ENCODE measurements around the gene UBE2H. TPM values are rescaled to one million over a fixed set of nuclear protein-coding genes. Genes with fewer than 3 reads are reported as not detected.

The UBE2H gene
- total and polyA plus RNA-seq, 2 donors from 2014 or later: 40.6 to 107 TPM

DNA sequence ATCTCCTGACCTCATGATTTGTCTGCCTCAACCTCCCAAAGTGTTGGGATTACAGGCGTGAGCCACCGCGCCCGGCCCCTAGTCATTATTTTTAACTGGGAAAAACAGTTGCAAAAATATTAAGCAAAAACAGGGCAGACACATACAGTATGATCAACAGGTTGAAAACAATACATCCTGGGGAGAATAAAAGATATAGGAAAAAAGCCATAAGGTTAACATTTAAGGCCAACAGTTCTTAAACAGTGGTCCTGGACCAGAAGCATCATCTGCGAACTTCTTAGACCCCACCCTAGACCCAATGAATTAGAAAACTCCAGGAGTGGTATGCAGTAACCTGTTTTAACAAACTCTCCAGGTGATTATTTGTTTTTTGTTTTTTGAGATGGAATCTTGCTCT lies 6.5 kb downstream of the UBE2H start:
- peaks cover 7 to 30% (median 15%) of the 10 kb centered on the region in 3 donors for H3K4me1 ChIP-seq (ENCODE audit: control insufficient read depth in 2 of 3, insufficient read depth in 2 of 3, low read depth in 1 of 3, low read length in 3 of 3)
- TF ChIP-seq, protein P1, sequence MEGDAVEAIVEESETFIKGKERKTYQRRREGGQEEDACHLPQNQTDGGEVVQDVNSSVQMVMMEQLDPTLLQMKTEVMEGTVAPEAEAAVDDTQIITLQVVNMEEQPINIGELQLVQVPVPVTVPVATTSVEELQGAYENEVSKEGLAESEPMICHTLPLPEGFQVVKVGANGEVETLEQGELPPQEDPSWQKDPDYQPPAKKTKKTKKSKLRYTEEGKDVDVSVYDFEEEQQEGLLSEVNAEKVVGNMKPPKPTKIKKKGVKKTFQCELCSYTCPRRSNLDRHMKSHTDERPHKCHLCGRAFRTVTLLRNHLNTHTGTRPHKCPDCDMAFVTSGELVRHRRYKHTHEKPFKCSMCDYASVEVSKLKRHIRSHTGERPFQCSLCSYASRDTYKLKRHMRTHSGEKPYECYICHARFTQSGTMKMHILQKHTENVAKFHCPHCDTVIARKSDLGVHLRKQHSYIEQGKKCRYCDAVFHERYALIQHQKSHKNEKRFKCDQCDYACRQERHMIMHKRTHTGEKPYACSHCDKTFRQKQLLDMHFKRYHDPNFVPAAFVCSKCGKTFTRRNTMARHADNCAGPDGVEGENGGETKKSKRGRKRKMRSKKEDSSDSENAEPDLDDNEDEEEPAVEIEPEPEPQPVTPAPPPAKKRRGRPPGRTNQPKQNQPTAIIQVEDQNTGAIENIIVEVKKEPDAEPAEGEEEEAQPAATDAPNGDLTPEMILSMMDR (IDR thresholded peaks at IDR 0.05; ENCODE audit: borderline replicate concordance, extremely low read depth, insufficient read depth): no peak
- no peaks in the 10 kb centered on the region for H3K9me3 ChIP-seq (ENCODE audit: control insufficient read depth in 2 of 3, insufficient read depth in 1 of 3, low read length in 3 of 3)
- peak in 1 of 5 donors; percentile 12 for DNase-seq
- H3K9ac ChIP-seq (ENCODE audit: low read length in 3 of 3): no peak overlapping the region
- H3K4me3 ChIP-seq (ENCODE audit: low read length in 3 of 3): no peak overlapping the region
- H3K27ac ChIP-seq (ENCODE audit: low read depth in 2 of 2, low read length in 2 of 2): no peak overlapping the region
- H3K36me3 ChIP-seq (ENCODE audit: control insufficient read depth in 2 of 3, insufficient read depth in 3 of 3, low read length in 3 of 3): no peaks in the 10 kb centered on the region
- intact Hi-C loops (cut with DNase I): no loop called here
- FAIRE-seq: no peak
- no peaks in the 10 kb centered on the region for H3K27me3 ChIP-seq (ENCODE audit: control insufficient read depth, insufficient read depth, low read length)

DNA sequence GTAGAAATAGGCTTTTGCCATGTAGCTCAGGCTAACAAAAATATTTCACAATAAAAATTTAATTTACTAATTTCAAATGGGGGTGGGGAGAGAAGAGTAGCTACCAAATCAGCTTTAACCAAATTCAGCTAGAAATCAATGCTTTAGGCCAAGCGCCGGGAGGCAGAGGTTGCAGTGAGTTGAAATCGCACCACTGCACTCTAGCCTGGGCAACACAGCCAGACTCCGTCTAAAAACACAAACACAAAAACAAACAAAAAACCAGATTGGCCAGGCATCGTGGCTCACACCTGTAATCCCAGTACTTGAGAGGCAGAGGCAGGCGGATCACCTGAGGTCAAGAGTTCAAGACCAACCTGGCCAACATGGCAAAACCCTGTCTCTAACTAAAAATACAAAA lies 9.4 kb downstream of the UBE2H start:
- intact Hi-C loops (cut with DNase I): no loop called here
- Histone ChIP-seq H3K9me3 (ENCODE audit: control insufficient read depth in 2 of 3, insufficient read depth in 1 of 3, low read length in 3 of 3) (no peaks in the 10 kb centered on the region), H3K36me3 (ENCODE audit: control insufficient read depth in 2 of 3, insufficient read depth in 3 of 3, low read length in 3 of 3) (peaks cover 0 to 2% (median 0%) of the 10 kb centered on the region in 3 donors), H3K27ac (ENCODE audit: low read depth in 2 of 2, low read length in 2 of 2) (no peak overlapping the region), H3K27me3 (ENCODE audit: control insufficient read depth, insufficient read depth, low read length) (no peaks in the 10 kb centered on the region), H3K4me3 (ENCODE audit: low read length in 3 of 3) (no peak overlapping the region), H3K4me1 (ENCODE audit: control insufficient read depth in 2 of 3, insufficient read depth in 2 of 3, low read depth in 1 of 3, low read length in 3 of 3) (peaks cover 2 to 27% (median 11%) of the 10 kb centered on the region in 3 donors), H3K9ac (ENCODE audit: low read length in 3 of 3) (no peak overlapping the region)
- DNase-seq (no peak), FAIRE-seq (no peak)
- TF ChIP-seq, protein P1 (IDR thresholded peaks at IDR 0.05; ENCODE audit: borderline replicate concordance, extremely low read depth, insufficient read depth): no peak

DNA sequence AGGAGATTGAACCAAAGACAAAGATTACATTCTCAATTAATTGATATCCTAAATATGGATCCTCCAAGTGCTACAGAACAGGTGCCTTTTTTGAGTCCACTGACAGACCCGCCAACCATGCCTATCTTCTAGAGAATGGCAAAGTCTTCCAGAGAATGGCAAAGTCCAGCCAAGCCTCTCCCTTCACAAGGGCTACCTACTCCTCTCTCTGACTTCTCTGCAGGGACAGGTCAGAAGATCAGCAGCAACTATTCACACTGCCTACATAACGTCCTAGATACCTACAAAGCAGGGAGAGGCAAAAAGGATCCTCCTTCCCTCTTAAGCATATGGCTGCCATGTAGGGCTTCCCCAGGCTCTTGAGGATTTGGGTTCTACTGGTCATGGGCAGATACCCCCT lies 12.4 kb downstream of the UBE2H start:
- no peak for DNase-seq
- TF ChIP-seq, protein P1 (IDR thresholded peaks at IDR 0.05; ENCODE audit: borderline replicate concordance, extremely low read depth, insufficient read depth): no peak
- intact Hi-C loops (cut with DNase I): no loop called here
- H3K9ac ChIP-seq (ENCODE audit: low read length in 3 of 3): no peak overlapping the region
- no peak overlapping the region for H3K4me3 ChIP-seq (ENCODE audit: low read length in 3 of 3)
- H3K4me1 ChIP-seq (ENCODE audit: control insufficient read depth in 2 of 3, insufficient read depth in 2 of 3, low read depth in 1 of 3, low read length in 3 of 3): peaks cover 0 to 11% (median 4%) of the 10 kb centered on the region in 3 donors
- H3K27me3 ChIP-seq (ENCODE audit: control insufficient read depth, insufficient read depth, low read length): no peaks in the 10 kb centered on the region
- FAIRE-seq: no peak
- H3K36me3 ChIP-seq (ENCODE audit: control insufficient read depth in 2 of 3, insufficient read depth in 3 of 3, low read length in 3 of 3): peaks cover 0 to 2% (median 0%) of the 10 kb centered on the region in 3 donors
- H3K27ac ChIP-seq (ENCODE audit: low read depth in 2 of 2, low read length in 2 of 2): no peak overlapping the region
- no peaks in the 10 kb centered on the region for H3K9me3 ChIP-seq (ENCODE audit: control insufficient read depth in 2 of 3, insufficient read depth in 1 of 3, low read length in 3 of 3)

DNA sequence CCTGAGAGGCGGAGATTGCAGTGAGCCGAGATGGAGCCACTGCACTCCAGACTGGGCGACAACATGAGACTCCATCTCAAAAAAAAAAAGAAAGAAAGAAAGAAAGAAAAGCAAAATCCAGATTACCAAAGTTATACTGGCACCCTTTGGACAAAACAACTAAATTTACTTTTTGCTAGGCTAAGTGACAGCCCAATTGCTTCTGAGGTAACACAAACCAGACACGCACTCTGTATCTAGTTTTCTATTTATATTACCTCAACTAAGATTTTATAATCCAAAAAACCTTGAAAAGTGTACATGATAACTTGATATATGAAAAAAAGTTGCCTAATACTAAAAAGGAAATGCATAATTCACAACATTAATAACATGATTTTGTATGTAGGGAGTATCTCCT lies 12.9 kb downstream of the UBE2H start:
- no peak overlapping the region for H3K4me3 ChIP-seq (ENCODE audit: low read length in 3 of 3)
- no peaks in the 10 kb centered on the region for H3K9me3 ChIP-seq (ENCODE audit: control insufficient read depth in 2 of 3, insufficient read depth in 1 of 3, low read length in 3 of 3)
- intact Hi-C loops (cut with DNase I): no loop called here
- H3K27ac ChIP-seq (ENCODE audit: low read depth in 2 of 2, low read length in 2 of 2): no peak overlapping the region
- H3K4me1 ChIP-seq (ENCODE audit: control insufficient read depth in 2 of 3, insufficient read depth in 2 of 3, low read depth in 1 of 3, low read length in 3 of 3): peaks cover 0 to 11% (median 4%) of the 10 kb centered on the region in 3 donors
- no peak overlapping the region for H3K9ac ChIP-seq (ENCODE audit: low read length in 3 of 3)
- H3K36me3 ChIP-seq (ENCODE audit: control insufficient read depth in 2 of 3, insufficient read depth in 3 of 3, low read length in 3 of 3): peaks cover 0 to 2% (median 0%) of the 10 kb centered on the region in 3 donors
- TF ChIP-seq, protein P1 (IDR thresholded peaks at IDR 0.05; ENCODE audit: borderline replicate concordance, extremely low read depth, insufficient read depth): no peak
- FAIRE-seq (no peak), DNase-seq (no peak)
- H3K27me3 ChIP-seq (ENCODE audit: control insufficient read depth, insufficient read depth, low read length): no peaks in the 10 kb centered on the region
